ENCODE data around the gene GPC4. TPM values are rescaled to one million over a fixed set of nuclear protein-coding genes. Genes with fewer than 3 reads are reported as not detected.

GPC4 gene
- total and polyA plus RNA-seq, 2 donors (not counting 3 experiments of a cell fraction or from before 2014, with no cell fraction given): 0.20 TPM; not detected in 1

DNA sequence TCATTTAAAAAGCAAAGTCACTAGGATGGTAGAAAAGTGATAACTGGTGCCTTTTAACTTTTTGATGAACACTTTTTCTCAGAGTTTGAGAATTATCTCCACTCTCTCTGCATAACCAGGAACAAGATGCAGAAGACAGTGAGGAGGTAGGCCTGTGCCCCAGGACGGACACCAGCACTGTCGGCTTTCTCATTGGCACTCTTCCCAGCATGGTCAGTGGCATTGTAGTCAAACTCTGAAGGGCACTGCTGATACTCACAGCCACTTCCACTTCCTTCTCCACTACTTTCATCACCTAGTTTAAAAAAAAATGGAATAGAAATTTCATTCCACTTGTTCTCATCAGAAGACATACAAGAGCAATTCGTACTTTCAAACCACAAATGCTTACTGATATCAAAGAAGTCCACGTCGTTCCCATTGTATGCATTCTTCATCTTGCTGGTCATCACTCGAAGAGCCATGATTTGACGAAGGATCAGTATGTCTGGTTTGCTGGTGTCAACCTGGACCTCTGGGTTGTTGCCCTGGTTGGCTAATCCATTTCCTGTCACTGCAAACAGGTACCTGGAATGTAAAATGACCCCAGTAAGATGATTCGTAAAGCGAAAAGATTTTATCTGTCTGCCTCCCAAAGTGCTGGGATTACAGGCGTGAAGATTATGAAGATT, 112.4 kb downstream of the GPC4 start:
- no TSS peak for BruUV-seq (replicated peaks)
- ChIA-PET CTCF (no interaction called here), POLR2A (no interaction called here)
- Histone ChIP-seq H3K79me2 (ENCODE audit: control insufficient read depth, insufficient read depth, low read length) (no peaks in the 10 kb centered on the region), H3K9ac (replicated peaks; ENCODE audit: extremely low read depth, insufficient read depth, low read length) (no peak overlapping the region), H3K27ac (ENCODE audit: insufficient read depth, low read depth, low read length) (no peak overlapping the region), H3K4me2 (ENCODE audit: insufficient read depth, low read length) (no peak overlapping the region), H3K4me3 (replicated peaks in 1 of 3; ENCODE audit: insufficient read depth in 1 of 3, low read depth in 1 of 3, low read length in 3 of 3) (no peak overlapping the region), H4K20me1 (replicated peaks; ENCODE audit: control insufficient read depth, extremely low read depth, insufficient read depth, low read length) (no peaks in the 10 kb centered on the region), H3K9me1 (replicated peaks; ENCODE audit: control insufficient read depth, extremely low read depth, insufficient read depth, low read length) (no peaks in the 10 kb centered on the region), H3K27me3 (ENCODE audit: control insufficient read depth in 2 of 2, insufficient read depth in 2 of 2, low read length in 2 of 2) (no peaks in the 10 kb centered on the region), H3K4me1 (ENCODE audit: control insufficient read depth, extremely low read depth, insufficient read depth, low read length) (no peaks in the 10 kb centered on the region), H3K9me3 (replicated peaks; ENCODE audit: control insufficient read depth, insufficient read depth, low read length) (no peaks in the 10 kb centered on the region), H3K36me3 (ENCODE audit: control insufficient read depth in 2 of 2, extremely low read depth in 1 of 2, insufficient read depth in 2 of 2, low read length in 2 of 2) (no peaks in the 10 kb centered on the region), H2AFZ (ENCODE audit: low read depth, low read length) (no peak overlapping the region)
- intact Hi-C loops (cut with micrococcal nuclease) (no loop called here), dilution Hi-C loops (cut with MboI; ENCODE audit: extremely low pct_ligation_motif_present, low sequenced_read_pairs) (no loop called here)
- TF ChIP-seq EZH2 (IDR thresholded peaks at IDR 0.05; ENCODE audit: borderline replicate concordance, low read depth, low read length, severe bottlenecking): no peak
- DNase-seq (ENCODE audit: low read depth, low spot score) (no peak), FAIRE-seq (no peak)

DNA sequence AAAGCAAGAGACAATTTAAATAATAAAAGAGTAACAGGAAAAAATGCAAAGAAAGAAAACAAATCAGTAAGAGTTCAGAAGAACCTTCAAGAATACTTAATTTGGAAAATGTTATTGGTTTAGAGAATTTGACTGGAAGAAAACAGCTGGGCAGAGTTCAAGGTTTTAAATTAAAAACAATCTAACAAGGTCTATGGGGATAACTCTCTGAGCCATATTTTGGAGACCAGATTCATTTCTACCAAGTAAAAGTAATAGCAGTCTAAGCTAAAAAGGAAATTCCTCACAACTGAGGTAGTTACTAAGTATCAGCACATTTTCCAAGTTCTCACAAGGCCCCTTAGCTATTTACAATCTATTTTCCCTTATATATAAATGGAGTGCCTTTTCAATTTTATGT, 114.7 kb downstream of the GPC4 start:
- POLR2A ChIA-PET: no interaction called here
- no peak overlapping the region for H2AFZ ChIP-seq (ENCODE audit: low read depth, low read length)
- no peak overlapping the region for H3K4me3 ChIP-seq (replicated peaks in 1 of 3; ENCODE audit: insufficient read depth in 1 of 3, low read depth in 1 of 3, low read length in 3 of 3)
- no peak overlapping the region for H3K27ac ChIP-seq (ENCODE audit: insufficient read depth, low read depth, low read length)
- H3K79me2 ChIP-seq (ENCODE audit: control insufficient read depth, insufficient read depth, low read length): no peaks in the 10 kb centered on the region
- no peaks in the 10 kb centered on the region for H3K9me1 ChIP-seq (replicated peaks; ENCODE audit: control insufficient read depth, extremely low read depth, insufficient read depth, low read length)
- no peaks in the 10 kb centered on the region for H3K4me1 ChIP-seq (ENCODE audit: control insufficient read depth, extremely low read depth, insufficient read depth, low read length)
- TF ChIP-seq MYC (IDR thresholded peaks at IDR 0.05; ENCODE audit: low read depth, low read length) (no peak), POLR2A (IDR thresholded peaks at IDR 0.05; ENCODE audit: low read depth, low read length) (no peak), EZH2 (IDR thresholded peaks at IDR 0.05; ENCODE audit: borderline replicate concordance, low read depth, low read length, severe bottlenecking) (no peak), FOS (IDR thresholded peaks at IDR 0.05; ENCODE audit: borderline replicate concordance, insufficient read depth, low read length) (no peak), JUN (IDR thresholded peaks at IDR 0.05; ENCODE audit: borderline replicate concordance, insufficient read depth, insufficient read length, low read depth) (no peak), POLR2AphosphoS5 (IDR thresholded peaks at IDR 0.05; ENCODE audit: insufficient read depth, low read depth, low read length) (no peak), GATA2 (IDR thresholded peaks at IDR 0.05; ENCODE audit: insufficient read depth, insufficient read length, low read depth, low read length) (no peak)
- TF ChIP-seq, protein P1, sequence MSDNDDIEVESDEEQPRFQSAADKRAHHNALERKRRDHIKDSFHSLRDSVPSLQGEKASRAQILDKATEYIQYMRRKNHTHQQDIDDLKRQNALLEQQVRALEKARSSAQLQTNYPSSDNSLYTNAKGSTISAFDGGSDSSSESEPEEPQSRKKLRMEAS (IDR thresholded peaks at IDR 0.05; ENCODE audit: insufficient read depth, insufficient read length): no peak
- TF ChIP-seq, protein P2, sequence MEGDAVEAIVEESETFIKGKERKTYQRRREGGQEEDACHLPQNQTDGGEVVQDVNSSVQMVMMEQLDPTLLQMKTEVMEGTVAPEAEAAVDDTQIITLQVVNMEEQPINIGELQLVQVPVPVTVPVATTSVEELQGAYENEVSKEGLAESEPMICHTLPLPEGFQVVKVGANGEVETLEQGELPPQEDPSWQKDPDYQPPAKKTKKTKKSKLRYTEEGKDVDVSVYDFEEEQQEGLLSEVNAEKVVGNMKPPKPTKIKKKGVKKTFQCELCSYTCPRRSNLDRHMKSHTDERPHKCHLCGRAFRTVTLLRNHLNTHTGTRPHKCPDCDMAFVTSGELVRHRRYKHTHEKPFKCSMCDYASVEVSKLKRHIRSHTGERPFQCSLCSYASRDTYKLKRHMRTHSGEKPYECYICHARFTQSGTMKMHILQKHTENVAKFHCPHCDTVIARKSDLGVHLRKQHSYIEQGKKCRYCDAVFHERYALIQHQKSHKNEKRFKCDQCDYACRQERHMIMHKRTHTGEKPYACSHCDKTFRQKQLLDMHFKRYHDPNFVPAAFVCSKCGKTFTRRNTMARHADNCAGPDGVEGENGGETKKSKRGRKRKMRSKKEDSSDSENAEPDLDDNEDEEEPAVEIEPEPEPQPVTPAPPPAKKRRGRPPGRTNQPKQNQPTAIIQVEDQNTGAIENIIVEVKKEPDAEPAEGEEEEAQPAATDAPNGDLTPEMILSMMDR (IDR thresholded peaks at IDR 0.05; ENCODE audit: extremely low read depth in 1 of 2, insufficient read depth in 1 of 2, low read depth in 1 of 2, low read length in 2 of 2): no peak
- DNase-seq (ENCODE audit: low read depth, low spot score) (no peak), FAIRE-seq (no peak)
- no peaks in the 10 kb centered on the region for H3K27me3 ChIP-seq (ENCODE audit: control insufficient read depth in 2 of 2, insufficient read depth in 2 of 2, low read length in 2 of 2)
- CTCF ChIA-PET: no interaction called here
- no peak overlapping the region for H3K4me2 ChIP-seq (ENCODE audit: insufficient read depth, low read length)
- intact Hi-C loops (cut with micrococcal nuclease) (no loop called here), dilution Hi-C loops (cut with MboI; ENCODE audit: extremely low pct_ligation_motif_present, low sequenced_read_pairs) (no loop called here)
- H3K9ac ChIP-seq (replicated peaks; ENCODE audit: extremely low read depth, insufficient read depth, low read length): no peak overlapping the region
- no peaks in the 10 kb centered on the region for H3K9me3 ChIP-seq (replicated peaks; ENCODE audit: control insufficient read depth, insufficient read depth, low read length)
- H3K36me3 ChIP-seq (ENCODE audit: control insufficient read depth in 2 of 2, extremely low read depth in 1 of 2, insufficient read depth in 2 of 2, low read length in 2 of 2): no peaks in the 10 kb centered on the region
- no TSS peak for BruUV-seq (replicated peaks)
- H4K20me1 ChIP-seq (replicated peaks; ENCODE audit: control insufficient read depth, extremely low read depth, insufficient read depth, low read length): no peaks in the 10 kb centered on the region

Measured in endothelial cell of umbilical vein (primary cell).